PFSK-1 (cell line): ENCODE results near the gene TAGLN2.

Experiments
- FOXP2 ChIP-seq: optimal IDR thresholded peaks from 2 replicates; pipeline ENCODE3; 2011; ENCODE audit warnings: borderline replicate concordance, control low read depth, inconsistent platforms; ENCODE audit not compliant: insufficient read depth; ENCODE audit errors: extremely low read length, extremely low read depth
- POLR2AphosphoS5 ChIP-seq: IDR thresholded peaks from 2 replicates; pipeline ENCODE4 v1.6.1; 2012; ENCODE audit warnings: low read depth, mild to moderate bottlenecking, control low read depth, low read length, moderate library complexity
- REST ChIP-seq, 2 experiments: IDR thresholded peaks; 2 replicates each; pipeline versions ENCODE4 v1.6.1 to v1.8.0; 2011 to 2012; ENCODE audit warnings: low read depth in 2 of 2, low read length in 2 of 2, control low read depth in 1 of 2, inconsistent platforms in 1 of 2, mild to moderate bottlenecking in 1 of 2, moderate library complexity in 1 of 2; ENCODE audit not compliant: insufficient read depth in 1 of 2
- SIN3A ChIP-seq: IDR thresholded peaks from 2 replicates; pipeline ENCODE4 v1.6.1; 2012; ENCODE audit warnings: mild to moderate bottlenecking, low read length, moderate library complexity, borderline replicate concordance; ENCODE audit not compliant: insufficient read depth
- TAF1 ChIP-seq: IDR thresholded peaks from 2 replicates; pipeline ENCODE4 v1.6.1; 2012; ENCODE audit warnings: low read length, control low read depth, borderline replicate concordance; ENCODE audit not compliant: insufficient read depth

Gene TAGLN2

GRCh38 chr1:159883134-159883533, 42.2 kb downstream of the TAGLN2 start:
- no peak for TF ChIP-seq FOXP2
- no peak for TF ChIP-seq POLR2AphosphoS5
- no peak for TF ChIP-seq SIN3A
- TF ChIP-seq TAF1, result no peak
- no peak for TF ChIP-seq REST (IDR thresholded peaks at IDR 0.05; ENCODE audit: insufficient read depth in 1 of 2, low read depth in 2 of 2, low read length in 2 of 2)

GRCh38 chr1:159882527-159882862, 42.8 kb downstream of the TAGLN2 start:
- TF ChIP-seq FOXP2, result no peak
- TF ChIP-seq REST (IDR thresholded peaks at IDR 0.05; ENCODE audit: insufficient read depth in 1 of 2, low read depth in 2 of 2, low read length in 2 of 2), result no peak

- no peak for TF ChIP-seq TAF1
Measured at GRCh38 chr1:159881622-159882526, 43.4 kb downstream of the TAGLN2 start.

GRCh38 chr1:159880430-159880829, 44.9 kb downstream of the TAGLN2 start:
- TF ChIP-seq REST (IDR thresholded peaks at IDR 0.05; ENCODE audit: insufficient read depth in 1 of 2, low read depth in 2 of 2, low read length in 2 of 2), result no peak
- TF ChIP-seq POLR2AphosphoS5, result no peak
- no peak for TF ChIP-seq FOXP2

- no peak for TF ChIP-seq TAF1
- TF ChIP-seq REST (IDR thresholded peaks at IDR 0.05; ENCODE audit: insufficient read depth in 1 of 2, low read depth in 2 of 2, low read length in 2 of 2), result no peak
- no peak for TF ChIP-seq FOXP2
- no peak for TF ChIP-seq POLR2AphosphoS5
- TF ChIP-seq SIN3A, result no peak
Measured at GRCh38 chr1:159879977-159880376, 45.3 kb downstream of the TAGLN2 start.
